Measurements from ENCODE around the gene ESD. TPM values are rescaled to one million over a fixed set of nuclear protein-coding genes. Genes with fewer than 3 reads are reported as not detected.

ESD gene
- total and polyA plus RNA-seq, 2 of the 13 experiments (the other 11 are each of a cell fraction or from before 2014, with no cell fraction given) = 118 to 147 TPM

DNA sequence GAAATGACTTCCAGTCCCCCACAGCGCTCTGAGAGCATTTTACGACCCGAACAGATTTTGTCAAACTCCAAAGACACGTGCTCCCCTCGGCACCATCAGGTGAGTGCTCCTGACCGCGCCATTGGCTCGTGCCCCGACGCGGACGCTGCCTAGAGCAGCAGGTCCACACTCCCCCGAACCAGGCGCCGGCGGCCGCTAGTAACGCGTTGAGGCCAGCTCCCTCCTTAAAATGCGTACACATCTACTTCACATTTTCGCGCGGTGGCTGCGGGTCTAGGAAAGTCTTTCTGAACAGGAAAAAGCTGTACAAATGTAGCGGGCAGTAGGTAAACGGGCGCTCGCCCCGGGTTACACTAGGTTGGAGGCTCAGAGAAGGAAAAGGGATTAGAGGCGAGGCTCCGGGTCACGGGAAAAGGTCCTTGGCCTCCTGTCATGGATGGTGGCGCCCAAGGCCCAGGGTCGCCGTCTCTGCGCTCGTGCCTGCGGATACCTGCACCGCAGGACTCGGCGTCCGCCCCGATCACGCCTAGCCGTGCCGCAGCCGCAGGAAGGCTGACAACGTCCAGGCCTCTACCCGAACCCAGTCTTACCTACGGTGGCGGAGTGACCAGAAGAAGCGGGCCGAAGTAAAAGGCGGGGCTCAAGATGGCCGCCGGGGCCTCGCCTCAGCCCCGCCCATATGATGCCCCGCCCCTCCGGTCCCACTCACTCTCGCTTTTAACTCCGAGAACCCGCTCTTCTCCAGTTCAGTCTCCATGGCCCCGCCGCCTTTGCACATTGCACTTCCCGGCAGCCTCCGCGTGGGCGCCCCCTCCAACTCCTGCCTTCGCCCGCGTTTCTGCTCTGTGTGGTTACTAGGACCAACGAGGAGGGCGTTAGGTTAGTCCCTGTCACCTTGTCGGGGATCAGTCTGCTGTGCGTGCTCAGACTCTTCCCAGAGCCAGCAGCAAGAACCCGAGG lies at the start of gene ESD (continued):
- TF ChIP-seq PRDM4 (CRISPR knock-in tag; IDR thresholded peaks at IDR 0.05; ENCODE audit: borderline replicate concordance) (no peak), ZSCAN22 (CRISPR knock-in tag; IDR thresholded peaks at IDR 0.05) (no peak; the same call in 1 of the 2 replicates), HNRNPUL1 (IDR thresholded peaks at IDR 0.05; ENCODE audit: low read depth, low read length) (no peak), MXD4 (CRISPR knock-in tag; IDR thresholded peaks at IDR 0.05) (peak; percentile 69), POLR2AphosphoS5 (IDR thresholded peaks at IDR 0.05; ENCODE audit: low read depth, low read length) (peak; percentile 93), HNF4G (IDR thresholded peaks at IDR 0.05; ENCODE audit: borderline replicate concordance, low read depth, low read length) (no peak), HNF4G (CRISPR knock-in tag; IDR thresholded peaks at IDR 0.05; ENCODE audit: borderline replicate concordance, low read depth) (peak; percentile 52; the same call in 1 of the 2 replicates), ISX (CRISPR knock-in tag; conservative IDR thresholded peaks at IDR 0.05) (peak; percentile 82), ZNF350 (CRISPR knock-in tag; IDR thresholded peaks at IDR 0.05; ENCODE audit: borderline replicate concordance, low read depth) (peak; percentile 70; the same call in 1 of the 2 replicates), ZNF225 (CRISPR knock-in tag; IDR thresholded peaks at IDR 0.05) (peak; percentile 85; the same call in 1 of the 2 replicates), ZNF687 (CRISPR knock-in tag; IDR thresholded peaks at IDR 0.05) (peak; percentile 98), ATF4 (CRISPR knock-in tag; IDR thresholded peaks at IDR 0.05) (peak in 1 of 2 experiments; percentile 64; a peak in 2 of 4 replicates), ZNF567 (CRISPR knock-in tag; IDR thresholded peaks at IDR 0.05; ENCODE audit: borderline replicate concordance) (no peak), CCAR2 (optimal IDR thresholded peaks at IDR 0.05; ENCODE audit: low read depth, low read length) (no peak), SCMH1 (CRISPR knock-in tag; IDR thresholded peaks at IDR 0.05; ENCODE audit: borderline replicate concordance) (no peak), SRF (IDR thresholded peaks at IDR 0.05; ENCODE audit: low read depth, low read length) (no peak), ZSCAN12 (CRISPR knock-in tag; IDR thresholded peaks at IDR 0.05) (peak; percentile 78; the same call in 1 of the 2 replicates)
- TF ChIP-seq, protein P1, sequence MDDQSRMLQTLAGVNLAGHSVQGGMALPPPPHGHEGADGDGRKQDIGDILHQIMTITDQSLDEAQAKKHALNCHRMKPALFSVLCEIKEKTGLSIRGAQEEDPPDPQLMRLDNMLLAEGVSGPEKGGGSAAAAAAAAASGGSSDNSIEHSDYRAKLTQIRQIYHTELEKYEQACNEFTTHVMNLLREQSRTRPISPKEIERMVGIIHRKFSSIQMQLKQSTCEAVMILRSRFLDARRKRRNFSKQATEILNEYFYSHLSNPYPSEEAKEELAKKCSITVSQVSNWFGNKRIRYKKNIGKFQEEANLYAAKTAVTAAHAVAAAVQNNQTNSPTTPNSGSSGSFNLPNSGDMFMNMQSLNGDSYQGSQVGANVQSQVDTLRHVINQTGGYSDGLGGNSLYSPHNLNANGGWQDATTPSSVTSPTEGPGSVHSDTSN (CRISPR knock-in tag; IDR thresholded peaks at IDR 0.05; ENCODE audit: borderline replicate concordance) = peak; percentile 53; the same call in 1 of the 2 replicates
